ENCODE results near the gene HOXA13. TPM values are rescaled to one million over a fixed set of nuclear protein-coding genes. Genes with fewer than 3 reads are reported as not detected.

Gene HOXA13
- total RNA-seq, 1 experiment from 2014 or later = not detected

DNA sequence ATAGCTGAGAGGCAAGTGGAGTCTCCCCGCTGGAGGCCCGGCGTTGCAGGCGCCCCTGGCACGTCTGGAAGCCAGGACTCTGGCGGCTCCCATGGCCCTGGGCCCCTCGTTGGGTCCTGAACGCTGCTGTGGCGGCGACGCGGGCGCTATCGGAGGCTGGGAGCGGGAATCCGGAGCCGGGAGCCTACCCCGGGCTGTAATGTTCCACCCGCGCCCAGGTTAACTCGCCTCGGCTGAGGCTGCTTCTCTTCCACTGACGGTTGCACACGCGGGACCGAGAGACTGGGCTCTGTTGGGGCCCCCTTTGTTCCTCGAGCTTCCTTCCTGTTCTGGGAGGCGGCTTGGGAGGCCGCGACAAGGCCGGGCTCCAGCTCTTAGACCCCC lies 55.1 kb downstream of the HOXA13 start:
- Histone ChIP-seq H3K14ac (ENCODE audit: insufficient read depth, low read length) (no peak overlapping the region), H2BK120ac (ENCODE audit: low read depth, low read length, poor library complexity, severe bottlenecking) (no peak overlapping the region), H3K79me2 (ENCODE audit: insufficient read depth, low read length) (no peaks in the 10 kb centered on the region), H2BK12ac (ENCODE audit: insufficient read length, low read depth, low read length) (no peak overlapping the region), H3K23me2 (ENCODE audit: insufficient read length, low read depth, low read length, poor library complexity, severe bottlenecking) (peaks cover 14% of the 10 kb centered on the region), H3K56ac (ENCODE audit: insufficient read length, low read depth, low read length) (no peak overlapping the region), H4K20me1 (ENCODE audit: control insufficient read depth, insufficient read depth, insufficient read length) (no peaks in the 10 kb centered on the region), H3K79me1 (ENCODE audit: insufficient read depth, low read depth, low read length, poor library complexity, severe bottlenecking) (no peaks in the 10 kb centered on the region), H2BK5ac (ENCODE audit: insufficient read length, low read length) (no peak overlapping the region), H4K5ac (ENCODE audit: insufficient read length, low read depth, low read length) (no peak overlapping the region), H3K4me1 (ENCODE audit: insufficient read depth, low read length) (no peaks in the 10 kb centered on the region), H2AFZ (ENCODE audit: low read length) (no peak overlapping the region), H3K9me3 (ENCODE audit: control insufficient read depth, low read depth, low read length) (no peaks in the 10 kb centered on the region), H2BK15ac (ENCODE audit: low read depth, low read length) (no peak overlapping the region), H4K91ac (ENCODE audit: insufficient read length, low read depth, low read length) (no peak overlapping the region), H3K27me3 (ENCODE audit: insufficient read depth, low read length) (peaks cover 96% of the 10 kb centered on the region), H3T11ph (ENCODE audit: low read length) (no peak overlapping the region), H3K9ac (ENCODE audit: extremely low read depth, insufficient read length, low read length) (no peak overlapping the region), H4K8ac (replicated peaks; ENCODE audit: insufficient read length, low read depth, low read length) (no peak overlapping the region), H3K4me2 (ENCODE audit: insufficient read depth, insufficient read length, low read length) (no peak overlapping the region), H3K27ac (ENCODE audit: insufficient read length, low read depth, low read length) (no peak overlapping the region), H2BK20ac (ENCODE audit: low read depth, low read length, poor library complexity, severe bottlenecking) (no peak overlapping the region), H3K23ac (ENCODE audit: insufficient read length, low read depth, low read length) (no peak overlapping the region), H3K4ac (ENCODE audit: low read depth, low read length) (no peak overlapping the region), H3K18ac (ENCODE audit: insufficient read length, low read depth, low read length) (no peak overlapping the region), H2AK5ac (ENCODE audit: insufficient read length, low read length) (no peak overlapping the region)
- no peak for DNase-seq
- no peak overlapping the region for H3K4me3 Mint-ChIP-seq
- no peak overlapping the region for H3K27ac Mint-ChIP-seq
- peaks cover 5 to 24% of the 10 kb centered on the region in 2 experiments for H3K4me1 Mint-ChIP-seq
- H3K27me3 Mint-ChIP-seq (ENCODE audit: low read depth) = peaks cover 100% of the 10 kb centered on the region
- TF ChIP-seq, protein P1, sequence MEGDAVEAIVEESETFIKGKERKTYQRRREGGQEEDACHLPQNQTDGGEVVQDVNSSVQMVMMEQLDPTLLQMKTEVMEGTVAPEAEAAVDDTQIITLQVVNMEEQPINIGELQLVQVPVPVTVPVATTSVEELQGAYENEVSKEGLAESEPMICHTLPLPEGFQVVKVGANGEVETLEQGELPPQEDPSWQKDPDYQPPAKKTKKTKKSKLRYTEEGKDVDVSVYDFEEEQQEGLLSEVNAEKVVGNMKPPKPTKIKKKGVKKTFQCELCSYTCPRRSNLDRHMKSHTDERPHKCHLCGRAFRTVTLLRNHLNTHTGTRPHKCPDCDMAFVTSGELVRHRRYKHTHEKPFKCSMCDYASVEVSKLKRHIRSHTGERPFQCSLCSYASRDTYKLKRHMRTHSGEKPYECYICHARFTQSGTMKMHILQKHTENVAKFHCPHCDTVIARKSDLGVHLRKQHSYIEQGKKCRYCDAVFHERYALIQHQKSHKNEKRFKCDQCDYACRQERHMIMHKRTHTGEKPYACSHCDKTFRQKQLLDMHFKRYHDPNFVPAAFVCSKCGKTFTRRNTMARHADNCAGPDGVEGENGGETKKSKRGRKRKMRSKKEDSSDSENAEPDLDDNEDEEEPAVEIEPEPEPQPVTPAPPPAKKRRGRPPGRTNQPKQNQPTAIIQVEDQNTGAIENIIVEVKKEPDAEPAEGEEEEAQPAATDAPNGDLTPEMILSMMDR (conservative IDR thresholded peaks at IDR 0.05) = no peak
- H3K36me3 Mint-ChIP-seq (ENCODE audit: insufficient read depth in 1 of 3, low read depth in 3 of 3) = no peaks in the 10 kb centered on the region; a peak in 3 of 7 replicates
- no CpG with 5 or more reads among the region's 31 CpGs for WGBS (ENCODE audit: extremely low coverage, insufficient read length, low lambda C conversion rate)
- peaks cover 19 to 28% of the 10 kb centered on the region in 2 experiments for H3K9me3 Mint-ChIP-seq

Small RNA genes lying within 50 kb of the gene (microRNA-seq; reads per million reads assigned to microRNA genes)
- not detected for gene MIR196B (ENCODE audit: borderline microRNAs expressed)

Other genes starting within 250 kb of the HOXA13 start
- gene HOXA1, start 104.1 kb downstream of the HOXA13 start, total RNA-seq (2021) = 0.11 TPM in 1 of 2 replicates, not detected in the other
- gene HOXA2, start 97.4 kb downstream of the HOXA13 start, total RNA-seq (2021) = not detected in 2 replicates
- gene HOXA4, start 69.3 kb downstream of the HOXA13 start, total RNA-seq (2021) = not detected in 2 replicates
- gene HOXA5, start 56.4 kb downstream of the HOXA13 start, total RNA-seq (2021) = not detected in 2 replicates
- not detected in 2 replicates for gene HOXA6, start 52.3 kb downstream of the HOXA13 start, total RNA-seq (2021)
- gene HOXA3, start 47.5 kb downstream of the HOXA13 start, total RNA-seq (2021) = not detected in 2 replicates
- gene HOXA7, start 43.4 kb downstream of the HOXA13 start, total RNA-seq (2021) = not detected in 2 replicates
- gene HOXA9, start 34.6 kb downstream of the HOXA13 start, total RNA-seq (2021) = not detected in 2 replicates
- gene HOXA10, start 25.8 kb downstream of the HOXA13 start, total RNA-seq (2021) = not detected in 2 replicates
- gene HOXA11, start 14.9 kb downstream of the HOXA13 start, total RNA-seq (2021) = not detected in 2 replicates
- gene EVX1, start 42.7 kb upstream of the HOXA13 start, total RNA-seq (2021) = not detected in 2 replicates

All from H9 (cell line).